Activated T-cell treated with anti-CD3 and anti-CD28 coated beads for 1 hour (primary cell): ENCODE measurements around the gene GIPR.
"Not testable (repeated sequence)": the region's sequence is repeated elsewhere in the genome, so short reads cannot be mapped to it uniquely, and the experiment has no call there.

Source experiments
- DNase-seq: peaks from one replicate; pipeline ENCODE4 v3.0.0-alpha.2; 2020; ENCODE audit warnings: low read depth

Gene GIPR

GRCh38 chr19:45692187-45693105 is 24.4 kb downstream of the GIPR start, which contains the start of gene QPCTL:
Gene QPCTL (plus strand): TSS chr19:45692666. CDS start chr19:45692704, 38 bp downstream.
- DNase-seq: peak; percentile 94

- peak; percentile 79 for DNase-seq
Measured at GRCh38 chr19:45693106-45693788, 25.2 kb downstream of the GIPR start.

- DNase-seq: no peak
Measured at GRCh38 chr19:45701676-45702075, 33.7 kb downstream of the GIPR start.

DNA sequence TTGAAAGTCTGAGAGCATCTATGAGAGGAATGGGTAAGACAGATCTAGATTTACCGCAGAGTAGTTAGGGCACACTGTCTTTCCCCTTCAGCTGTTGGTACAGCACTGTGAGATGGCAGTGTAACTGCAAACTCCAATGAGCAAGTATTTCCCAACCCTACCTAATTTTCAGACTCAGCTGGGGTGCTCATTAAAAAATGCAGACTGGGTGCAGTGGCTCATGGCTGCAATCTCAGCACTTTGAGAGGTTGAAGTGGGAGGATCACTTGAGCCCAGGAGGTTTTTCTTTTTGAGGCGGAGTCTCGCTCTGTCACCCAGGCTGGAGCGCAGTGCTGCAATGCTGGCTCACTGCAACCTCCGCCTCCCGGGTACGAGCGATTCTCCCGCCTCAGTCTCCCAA is 37.1 kb downstream of the GIPR start:
- DNase-seq: no peak

DNA sequence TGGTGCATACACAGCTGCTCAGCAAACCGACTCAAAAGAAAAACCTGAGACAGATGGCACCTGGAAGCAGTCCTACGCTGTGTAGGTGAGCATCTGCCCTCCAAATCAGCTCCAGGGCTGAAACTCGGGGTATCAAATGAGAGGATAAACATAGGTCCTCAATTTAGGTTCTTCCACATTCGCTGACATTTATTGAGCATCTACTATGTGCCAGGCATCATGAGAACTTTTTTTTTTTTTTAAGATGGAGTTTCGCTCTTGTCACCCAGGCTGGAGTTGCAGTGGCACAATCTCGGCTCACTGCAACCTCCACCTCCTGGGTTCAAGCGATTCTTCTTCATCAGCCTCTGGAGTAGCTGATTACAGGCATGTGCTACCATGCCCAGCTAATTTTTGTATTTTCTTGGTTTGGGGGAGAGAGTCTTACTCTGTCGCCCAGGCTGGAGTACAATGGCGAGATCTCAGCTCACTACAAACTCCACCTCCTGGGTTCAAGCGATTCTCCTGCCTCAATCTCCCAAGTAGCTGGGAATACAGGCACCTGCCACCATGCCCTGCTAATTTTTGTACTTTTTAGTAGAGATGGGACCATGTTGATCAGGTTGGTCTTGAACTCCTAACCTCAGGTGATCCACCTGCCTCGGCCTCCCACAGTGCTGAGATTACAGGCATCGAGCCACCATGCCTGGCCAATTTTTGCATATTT is 37.8 kb downstream of the GIPR start:
- no peak for DNase-seq

GRCh38 chr19:45710356-45711130 is 42.5 kb downstream of the GIPR start:
- DNase-seq: no peak

- no peak for DNase-seq
Measured at GRCh38 chr19:45711851-45712698, 44.1 kb downstream of the GIPR start.

- DNase-seq: no peak
Measured at GRCh38 chr19:45712699-45713067, 44.7 kb downstream of the GIPR start.

DNA sequence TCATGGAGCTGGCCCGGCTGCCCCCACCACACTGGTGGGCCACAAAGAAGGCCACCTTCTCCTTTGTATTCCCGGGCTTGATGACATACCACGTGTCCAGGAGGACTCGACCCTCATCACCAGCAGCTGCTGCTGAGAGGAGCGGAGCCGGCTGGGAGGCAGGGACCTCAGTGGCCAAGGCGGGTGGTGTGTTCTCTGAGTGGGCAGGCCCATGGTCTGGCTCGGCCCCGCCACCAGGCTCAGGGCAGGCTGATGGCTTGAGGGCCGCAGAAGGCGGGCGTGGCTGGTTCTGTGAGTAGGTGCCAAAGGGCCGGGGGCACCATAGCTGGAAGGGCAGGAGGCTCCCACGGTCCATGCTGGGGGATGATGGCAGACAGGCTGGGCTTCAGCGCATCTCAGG is 45.1 kb downstream of the GIPR start:
- DNase-seq: no peak

GRCh38 chr19:45715139-45715538 is 47.1 kb downstream of the GIPR start:
- DNase-seq: no peak

GRCh38 chr19:45716359-45717130 is 48.5 kb downstream of the GIPR start:
- DNase-seq: no peak

DNA sequence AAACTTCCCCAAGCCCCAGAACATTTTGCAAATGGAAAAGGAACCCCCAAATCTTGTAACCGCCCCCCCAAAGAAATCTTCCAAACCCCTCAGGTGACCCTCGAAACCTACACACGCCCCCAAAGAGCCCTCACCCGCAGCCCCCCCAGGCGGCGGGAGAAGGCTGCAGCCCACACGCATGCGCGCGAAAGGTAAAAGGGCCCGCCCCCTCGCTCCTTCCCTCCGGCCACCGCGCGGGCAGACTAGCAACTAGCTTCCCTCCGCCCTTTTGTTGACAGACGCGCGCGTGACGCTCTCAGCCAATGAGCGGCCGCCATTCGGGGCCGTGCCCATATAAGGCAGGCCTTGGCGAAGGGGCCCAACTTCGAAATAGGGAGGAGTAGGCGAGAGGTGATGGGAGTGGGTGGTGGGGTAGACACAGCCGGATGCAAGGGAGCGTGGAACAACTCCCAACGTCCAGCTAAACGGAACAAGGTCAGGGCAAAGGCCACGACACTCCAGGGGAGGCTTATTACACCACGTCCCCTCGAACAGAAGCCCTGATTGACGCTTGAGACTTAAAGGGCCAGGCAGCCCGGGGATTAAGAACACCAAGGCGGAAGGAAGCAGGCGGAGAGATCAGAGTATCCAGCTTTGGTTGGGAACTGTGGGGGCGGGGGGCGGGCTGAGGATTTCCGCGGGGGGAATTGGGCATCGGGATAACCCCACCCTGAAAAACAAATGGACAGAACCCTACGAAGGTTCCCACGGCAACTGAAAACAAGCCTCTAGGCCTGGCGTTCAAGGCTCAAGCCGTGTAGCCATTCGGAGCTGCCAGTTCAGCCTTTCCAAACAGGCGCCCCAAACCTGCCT is 49.3 kb downstream of the GIPR start:
- DNase-seq: peak; percentile 96

GRCh38 chr19:45717983-45718650 is 50.1 kb downstream of the GIPR start:
- no peak for DNase-seq

DNA sequence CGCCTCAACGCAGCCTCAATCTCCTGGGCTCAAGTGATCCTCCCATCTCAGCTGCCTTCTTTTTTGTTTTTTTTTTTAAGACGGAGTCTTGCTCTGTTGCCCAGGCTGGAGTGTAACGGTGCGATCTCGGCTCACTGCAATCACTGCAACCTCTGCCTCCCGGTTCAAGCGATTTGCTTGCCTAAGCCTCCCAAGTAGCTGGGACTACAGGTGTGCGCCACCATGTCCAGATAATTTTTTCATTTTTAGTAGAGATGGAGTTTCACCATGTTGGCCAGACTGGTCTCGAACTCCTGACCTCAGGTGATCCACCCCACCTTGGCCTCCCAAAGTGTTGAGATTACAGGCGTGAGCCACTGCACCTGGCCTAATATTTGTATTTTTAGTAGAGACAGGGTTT is 52.0 kb downstream of the GIPR start:
- not testable (repeated sequence) for DNase-seq

DNA sequence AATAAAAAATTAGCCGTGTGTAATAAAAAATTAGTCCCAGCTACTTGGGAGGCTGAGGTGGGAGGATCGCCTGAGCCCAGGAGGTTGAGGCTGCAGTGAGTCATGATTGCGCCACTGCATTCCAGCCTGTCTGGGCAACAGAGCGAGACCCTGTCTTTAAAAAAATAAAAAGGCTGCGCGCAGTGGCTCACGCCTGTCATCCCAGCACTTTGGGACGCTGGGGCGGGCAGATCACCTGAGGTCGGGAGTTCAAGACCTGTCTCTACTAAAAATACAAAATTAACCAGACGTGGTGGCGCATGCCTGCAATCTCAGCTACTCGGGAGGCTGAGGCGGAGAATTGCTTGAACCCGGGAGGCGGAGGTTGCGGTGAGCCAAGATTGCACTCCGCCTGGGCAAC is 60.7 kb downstream of the GIPR start:
- not testable (repeated sequence) for DNase-seq

GRCh38 chr19:45729800-45730290 is 61.8 kb downstream of the GIPR start:
- DNase-seq: no peak

- peak; percentile 84 for DNase-seq
Measured at GRCh38 chr19:45730368-45731288, 62.6 kb downstream of the GIPR start, which contains the start of gene FBXO46. Gene FBXO46 (minus strand): TSS chr19:45730896. CDS start chr19:45713495, 17,401 bp downstream.
